ENCODE measurements around the gene KCND2.

The KCND2 gene

DNA sequence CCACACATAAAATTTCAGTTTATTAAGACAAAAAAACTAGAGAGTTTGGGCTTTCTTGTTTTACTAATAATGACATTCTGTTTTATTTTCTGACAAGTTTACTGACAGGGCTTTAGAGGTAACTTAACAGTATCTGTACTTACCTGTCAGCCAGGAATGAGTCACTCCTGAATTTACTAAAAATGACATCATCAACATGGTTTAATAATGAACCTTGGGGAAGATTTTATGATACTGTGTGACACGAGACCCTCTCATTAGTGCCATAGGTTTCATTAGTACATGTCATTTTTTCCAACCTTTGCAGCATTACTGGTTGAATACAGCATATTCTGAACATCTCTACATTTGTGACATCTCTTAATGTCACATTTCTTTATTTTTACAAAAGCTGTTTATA, 131.1 kb downstream of the KCND2 start:
- Histone ChIP-seq H3K4me2 (no peak overlapping the region), H3K36me3 (no peaks in the 10 kb centered on the region), H3K9ac (no peak overlapping the region), H4K20me1 (no peaks in the 10 kb centered on the region), H3K9me3 (no peaks in the 10 kb centered on the region), H3K4me3 (no peak overlapping the region), H3K27ac (no peak overlapping the region), H3K27me3 (no peaks in the 10 kb centered on the region), H3K4me1 (no peaks in the 10 kb centered on the region)
- no peak for TF ChIP-seq Cebpa-rat (IDR thresholded peaks at IDR 0.05)

DNA sequence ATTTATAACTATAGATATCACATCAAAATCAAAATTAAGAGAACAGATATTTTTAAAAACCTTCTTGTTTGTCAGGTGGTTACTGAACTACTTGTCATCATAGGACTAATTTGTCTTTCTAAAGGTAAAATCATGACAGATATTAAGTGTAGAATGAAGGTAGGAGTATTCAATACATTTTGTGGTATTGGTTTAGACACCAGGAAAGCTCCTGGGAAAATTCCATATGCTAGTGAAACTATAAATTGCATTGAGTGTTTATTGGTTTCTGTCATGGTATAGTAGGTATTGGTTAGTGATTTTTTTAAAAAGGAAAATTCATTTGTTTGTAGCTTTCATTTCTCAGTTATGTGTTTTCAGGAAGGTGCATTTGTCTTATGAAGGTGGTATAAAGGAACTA, 132.7 kb downstream of the KCND2 start:
- H3K27ac ChIP-seq: no peak overlapping the region
- no peaks in the 10 kb centered on the region for H3K27me3 ChIP-seq
- H3K4me1 ChIP-seq: no peaks in the 10 kb centered on the region
- H3K4me3 ChIP-seq: no peak overlapping the region
- TF ChIP-seq Cebpa-rat (IDR thresholded peaks at IDR 0.05): no peak
- H3K9me3 ChIP-seq: no peaks in the 10 kb centered on the region
- H3K4me2 ChIP-seq: no peak overlapping the region
- H4K20me1 ChIP-seq: no peaks in the 10 kb centered on the region
- H3K36me3 ChIP-seq: no peaks in the 10 kb centered on the region
- H3K9ac ChIP-seq: no peak overlapping the region

DNA sequence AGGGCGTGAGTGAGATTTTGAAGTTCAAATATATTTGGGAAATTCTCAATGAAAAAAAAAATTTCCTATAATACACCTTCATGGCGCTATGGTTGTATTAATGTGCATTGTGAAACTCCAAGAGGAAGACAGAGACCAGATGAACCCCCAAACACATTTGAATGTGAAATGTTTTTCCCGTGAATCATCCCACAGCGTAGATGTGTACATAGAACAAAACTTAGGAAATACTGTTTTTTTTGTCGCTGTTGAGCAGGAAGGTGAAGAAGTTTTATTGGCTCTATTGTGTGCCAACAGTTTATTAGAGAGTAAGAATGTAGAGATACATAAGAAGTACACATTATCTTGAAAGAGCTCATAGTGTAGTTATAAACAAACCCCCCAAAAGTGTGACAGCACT, 134.0 kb downstream of the KCND2 start:
- Histone ChIP-seq H3K27ac (no peak overlapping the region), H3K27me3 (no peaks in the 10 kb centered on the region), H3K4me1 (no peaks in the 10 kb centered on the region), H3K9me3 (no peaks in the 10 kb centered on the region), H3K9ac (no peak overlapping the region), H3K4me3 (no peak overlapping the region), H3K4me2 (no peak overlapping the region), H4K20me1 (no peaks in the 10 kb centered on the region), H3K36me3 (no peaks in the 10 kb centered on the region)
- no peak for TF ChIP-seq Cebpa-rat (IDR thresholded peaks at IDR 0.05)

GRCh38 chr7:120412139-120413050, 139.4 kb downstream of the KCND2 start:
- Histone ChIP-seq H3K27ac (no peak overlapping the region), H3K9ac (no peak overlapping the region), H4K20me1 (no peaks in the 10 kb centered on the region), H3K4me3 (no peak overlapping the region), H3K4me1 (no peaks in the 10 kb centered on the region), H3K27me3 (no peaks in the 10 kb centered on the region), H3K36me3 (no peaks in the 10 kb centered on the region), H3K9me3 (no peaks in the 10 kb centered on the region), H3K4me2 (no peak overlapping the region)
- TF ChIP-seq Cebpa-rat (IDR thresholded peaks at IDR 0.05): no peak

DNA sequence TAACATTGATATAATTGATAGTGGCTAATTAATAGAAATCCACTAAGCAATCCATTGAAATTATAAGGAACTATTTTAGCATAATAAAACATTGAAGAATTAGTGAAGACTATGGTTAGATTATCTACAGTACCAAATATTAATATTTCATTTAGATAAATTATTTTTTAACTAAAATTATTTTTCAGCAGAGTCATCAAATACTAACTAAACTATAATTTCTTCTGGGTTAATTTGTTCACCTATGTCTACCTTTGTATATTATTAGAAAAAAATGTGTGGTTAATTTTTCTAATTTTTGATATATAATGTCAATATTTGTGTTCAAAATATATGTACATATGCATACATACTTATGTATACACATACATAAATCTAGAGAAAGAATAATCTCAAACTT, 140.2 kb downstream of the KCND2 start:
- H3K9me3 ChIP-seq: no peaks in the 10 kb centered on the region
- no peak overlapping the region for H3K9ac ChIP-seq
- H3K4me1 ChIP-seq: no peaks in the 10 kb centered on the region

DNA sequence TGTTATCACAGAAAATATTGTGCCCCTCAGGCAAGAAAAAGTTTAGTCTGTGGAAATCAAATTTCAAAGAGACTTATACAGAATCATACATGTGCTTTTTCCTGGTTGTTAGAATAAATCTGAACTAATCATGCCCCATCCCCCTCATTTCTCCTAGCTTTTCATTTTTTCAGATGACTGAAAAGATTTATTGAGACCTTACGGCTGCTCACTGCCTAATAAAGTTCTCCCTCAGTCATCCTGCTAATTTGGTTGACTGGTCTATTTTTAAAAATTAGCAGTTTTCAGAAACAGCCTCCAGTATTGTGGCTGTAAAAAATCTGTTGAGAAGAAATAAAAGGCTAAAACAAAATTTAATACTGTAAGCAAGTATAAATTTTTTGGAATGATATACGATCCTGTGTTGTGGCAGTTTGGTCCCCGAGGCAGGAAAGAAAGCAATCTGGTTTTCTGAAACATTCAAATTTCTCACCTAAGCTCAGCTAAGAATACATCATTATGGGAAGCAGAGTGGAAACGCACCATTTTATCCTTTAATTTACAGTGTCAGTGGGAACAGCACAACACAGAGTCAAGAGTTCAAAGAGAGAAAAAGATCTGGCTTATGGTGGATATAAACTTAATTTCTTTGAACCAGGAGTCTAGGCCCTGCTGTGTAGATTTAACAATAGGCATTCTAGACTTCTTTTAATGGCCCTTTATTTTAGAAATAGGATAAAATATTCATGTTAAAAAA, 144.4 kb downstream of the KCND2 start:
- no peak overlapping the region for H3K27ac ChIP-seq

More for the DNA sequence above, 140.2 kb downstream of the KCND2 start:
- H3K4me3 ChIP-seq: no peak overlapping the region
- no peak overlapping the region for H3K27ac ChIP-seq
- H3K36me3 ChIP-seq: no peaks in the 10 kb centered on the region
- no peaks in the 10 kb centered on the region for H4K20me1 ChIP-seq
- TF ChIP-seq Cebpa-rat (IDR thresholded peaks at IDR 0.05): no peak
- no peaks in the 10 kb centered on the region for H3K27me3 ChIP-seq
- no peak overlapping the region for H3K4me2 ChIP-seq

GRCh38 chr7:120421151-120421651, 148.2 kb downstream of the KCND2 start:
- no peaks in the 10 kb centered on the region for H4K20me1 ChIP-seq
- H3K4me1 ChIP-seq: no peaks in the 10 kb centered on the region
- no peaks in the 10 kb centered on the region for H3K27me3 ChIP-seq
- H3K9ac ChIP-seq: no peak overlapping the region
- no peak overlapping the region for H3K4me3 ChIP-seq
- no peak overlapping the region for H3K4me2 ChIP-seq
- no peaks in the 10 kb centered on the region for H3K9me3 ChIP-seq
- H3K36me3 ChIP-seq: no peaks in the 10 kb centered on the region
- TF ChIP-seq Cebpa-rat (IDR thresholded peaks at IDR 0.05): no peak
- no peak overlapping the region for H3K27ac ChIP-seq

More for the DNA sequence above, 144.4 kb downstream of the KCND2 start:
- no peaks in the 10 kb centered on the region for H3K36me3 ChIP-seq
- H3K9me3 ChIP-seq: no peaks in the 10 kb centered on the region
- TF ChIP-seq Cebpa-rat (IDR thresholded peaks at IDR 0.05): no peak
- H4K20me1 ChIP-seq: no peaks in the 10 kb centered on the region
- H3K4me1 ChIP-seq: no peaks in the 10 kb centered on the region
- H3K4me2 ChIP-seq: no peak overlapping the region
- H3K9ac ChIP-seq: no peak overlapping the region
- no peak overlapping the region for H3K4me3 ChIP-seq
- H3K27me3 ChIP-seq: no peaks in the 10 kb centered on the region

GRCh38 chr7:120431016-120431415, 158.0 kb downstream of the KCND2 start:
- H4K20me1 ChIP-seq: no peaks in the 10 kb centered on the region
- H3K27ac ChIP-seq: no peak overlapping the region
- H3K4me3 ChIP-seq: no peak overlapping the region
- no peaks in the 10 kb centered on the region for H3K36me3 ChIP-seq
- H3K4me2 ChIP-seq: no peak overlapping the region
- H3K9ac ChIP-seq: no peak overlapping the region
- H3K27me3 ChIP-seq: no peaks in the 10 kb centered on the region
- TF ChIP-seq Cebpa-rat (IDR thresholded peaks at IDR 0.05): no peak
- no peaks in the 10 kb centered on the region for H3K9me3 ChIP-seq
- H3K4me1 ChIP-seq: no peaks in the 10 kb centered on the region

GRCh38 chr7:120436487-120437060, 163.6 kb downstream of the KCND2 start:
- TF ChIP-seq Cebpa-rat (IDR thresholded peaks at IDR 0.05): no peak
- Histone ChIP-seq H3K4me3 (no peak overlapping the region), H3K36me3 (no peaks in the 10 kb centered on the region), H3K4me1 (no peaks in the 10 kb centered on the region), H3K9ac (no peak overlapping the region), H3K27ac (no peak overlapping the region), H3K27me3 (no peaks in the 10 kb centered on the region), H4K20me1 (no peaks in the 10 kb centered on the region), H3K4me2 (no peak overlapping the region), H3K9me3 (no peaks in the 10 kb centered on the region)

GRCh38 chr7:120441850-120442249, 168.9 kb downstream of the KCND2 start:
- Histone ChIP-seq H3K9me3 (no peaks in the 10 kb centered on the region), H4K20me1 (no peaks in the 10 kb centered on the region), H3K4me2 (no peak overlapping the region), H3K9ac (no peak overlapping the region), H3K27me3 (no peaks in the 10 kb centered on the region), H3K4me1 (no peaks in the 10 kb centered on the region), H3K27ac (no peak overlapping the region), H3K4me3 (no peak overlapping the region), H3K36me3 (no peaks in the 10 kb centered on the region)
- no peak for TF ChIP-seq Cebpa-rat (IDR thresholded peaks at IDR 0.05)
